Neutrophil (primary cell): Measurements from ENCODE around the gene PAXIP1.
A peak's percentile ranks its signal among the peaks of the same experiment; 100 is the strongest.

ENCODE experiments used
- H3K27ac ChIP-seq: fragments of 200-600 bp; sonication (generic); 2 replicates; pipeline ENCODE4 v1.5.1; 2016; ENCODE audit warnings: mild to moderate bottlenecking, moderate library complexity
- H3K27me3 ChIP-seq: fragments of 200-600 bp; sonication (generic); 2 replicates; pipeline ENCODE4 v1.6.0; 2016; ENCODE audit warnings: mild to moderate bottlenecking
- H3K36me3 ChIP-seq: fragments of 200-600 bp; sonication (generic); 2 replicates; pipeline ENCODE4 v1.5.1; 2017
- H3K4me1 ChIP-seq, 2 experiments: fragments of 200-600 bp in 1 of 2; sonication (generic) in 1 of 2; 1 replicate in 1 of 2; 2 replicates in 1 of 2; pipeline versions ENCODE4 v1.5.1 to v1.6.1; 2013 to 2016; ENCODE audit warnings: low read depth in 1 of 2, low read length in 1 of 2, mild to moderate bottlenecking in 1 of 2, moderate library complexity in 1 of 2; ENCODE audit not compliant: control insufficient read depth in 1 of 2, insufficient read depth in 1 of 2
- H3K4me3 ChIP-seq, 2 experiments: fragments of 200-600 bp in 1 of 2; sonication (generic) in 1 of 2; 1 replicate in 1 of 2; 2 replicates in 1 of 2; pipeline ENCODE4 v1.5.1; 2013 to 2016; ENCODE audit warnings: low read depth in 1 of 2, low read length in 1 of 2, mild to moderate bottlenecking in 1 of 2, moderate library complexity in 1 of 2
- H3K9me3 ChIP-seq: fragments of 200-600 bp; sonication (generic); 2 replicates; pipeline ENCODE4 v1.5.1; 2016
- TF ChIP-seq, protein P1 (sequence below): fragments of 200-600 bp; sonication (generic); IDR thresholded peaks from 2 replicates; pipeline ENCODE4 v1.5.1; 2016; ENCODE audit warnings: antibody characterized with exemption

The PAXIP1 gene

DNA sequence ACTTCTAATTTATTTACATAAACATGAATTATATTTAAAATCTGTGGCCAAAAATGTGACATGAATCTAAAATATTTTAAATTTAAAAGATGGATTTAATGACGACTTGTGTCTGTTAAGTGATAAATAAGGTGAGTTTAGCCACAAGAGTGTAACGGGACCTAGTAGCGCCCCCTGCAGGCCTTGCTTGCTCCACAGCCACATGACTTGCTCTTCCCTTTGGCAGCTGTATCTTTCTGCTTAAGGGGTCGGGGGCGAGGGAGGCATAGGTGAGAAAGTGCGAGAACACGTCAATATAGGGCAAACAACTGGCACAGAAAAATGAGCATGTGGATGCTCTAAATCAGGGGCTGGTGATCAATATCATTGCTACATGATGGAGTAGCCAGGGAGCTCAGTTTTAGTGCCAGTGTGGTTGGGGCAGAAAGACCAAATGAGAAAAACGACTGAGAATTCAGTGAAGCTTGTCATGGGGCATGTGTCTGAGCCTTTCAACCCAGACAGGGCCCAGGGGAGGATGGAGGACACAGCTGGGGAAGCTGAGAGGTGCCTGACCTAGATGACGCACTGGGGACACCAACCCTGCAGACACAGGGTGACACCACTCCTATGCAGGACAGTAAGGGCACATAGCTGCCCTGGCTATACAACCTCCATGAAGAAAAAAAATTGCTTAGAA lies 49.8 kb downstream of the PAXIP1 start:
- Histone ChIP-seq H3K4me1 (no peaks in the 10 kb centered on the region), H3K4me3 (no peak overlapping the region), H3K9me3 (no peaks in the 10 kb centered on the region), H3K36me3 (peaks cover 60% of the 10 kb centered on the region), H3K27me3 (no peaks in the 10 kb centered on the region), H3K27ac (no peak overlapping the region)
- TF ChIP-seq, protein P1, sequence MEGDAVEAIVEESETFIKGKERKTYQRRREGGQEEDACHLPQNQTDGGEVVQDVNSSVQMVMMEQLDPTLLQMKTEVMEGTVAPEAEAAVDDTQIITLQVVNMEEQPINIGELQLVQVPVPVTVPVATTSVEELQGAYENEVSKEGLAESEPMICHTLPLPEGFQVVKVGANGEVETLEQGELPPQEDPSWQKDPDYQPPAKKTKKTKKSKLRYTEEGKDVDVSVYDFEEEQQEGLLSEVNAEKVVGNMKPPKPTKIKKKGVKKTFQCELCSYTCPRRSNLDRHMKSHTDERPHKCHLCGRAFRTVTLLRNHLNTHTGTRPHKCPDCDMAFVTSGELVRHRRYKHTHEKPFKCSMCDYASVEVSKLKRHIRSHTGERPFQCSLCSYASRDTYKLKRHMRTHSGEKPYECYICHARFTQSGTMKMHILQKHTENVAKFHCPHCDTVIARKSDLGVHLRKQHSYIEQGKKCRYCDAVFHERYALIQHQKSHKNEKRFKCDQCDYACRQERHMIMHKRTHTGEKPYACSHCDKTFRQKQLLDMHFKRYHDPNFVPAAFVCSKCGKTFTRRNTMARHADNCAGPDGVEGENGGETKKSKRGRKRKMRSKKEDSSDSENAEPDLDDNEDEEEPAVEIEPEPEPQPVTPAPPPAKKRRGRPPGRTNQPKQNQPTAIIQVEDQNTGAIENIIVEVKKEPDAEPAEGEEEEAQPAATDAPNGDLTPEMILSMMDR: peak; percentile 60

DNA sequence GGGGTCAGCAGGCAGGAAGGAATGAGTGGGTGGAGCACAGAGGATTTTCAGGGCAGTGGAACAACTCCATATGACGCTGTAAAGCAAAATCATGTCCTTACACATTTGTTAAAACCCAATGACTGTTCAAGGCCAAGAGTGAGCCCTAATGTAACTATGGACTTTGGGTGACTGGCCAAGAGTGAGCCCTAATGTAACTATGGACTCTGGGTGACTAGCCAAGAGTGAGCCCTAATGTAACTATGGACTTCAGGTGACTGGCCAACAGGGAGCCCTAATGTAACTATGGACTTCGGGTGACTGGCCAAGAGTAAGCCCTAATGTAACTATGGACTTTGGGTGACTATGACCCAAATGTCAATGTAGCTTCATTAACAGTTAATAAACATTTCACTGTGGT lies 52.0 kb downstream of the PAXIP1 start:
- peaks cover 70% of the 10 kb centered on the region for H3K36me3 ChIP-seq

GRCh38 chr7:154947604-154948003 lies 55.3 kb downstream of the PAXIP1 start:
- Histone ChIP-seq H3K9me3 (no peaks in the 10 kb centered on the region), H3K27ac (no peak overlapping the region), H3K4me1 (no peaks in the 10 kb centered on the region), H3K27me3 (no peaks in the 10 kb centered on the region), H3K36me3 (peaks cover 86% of the 10 kb centered on the region), H3K4me3 (no peak overlapping the region)
- TF ChIP-seq, protein P1: no peak

More for the DNA sequence above, 52.0 kb downstream of the PAXIP1 start:
- H3K27ac ChIP-seq: no peak overlapping the region
- TF ChIP-seq, protein P1: no peak
- H3K27me3 ChIP-seq: no peaks in the 10 kb centered on the region
- no peaks in the 10 kb centered on the region for H3K9me3 ChIP-seq
- H3K4me1 ChIP-seq: no peaks in the 10 kb centered on the region
- H3K4me3 ChIP-seq: no peak overlapping the region

- Histone ChIP-seq H3K27me3 (no peaks in the 10 kb centered on the region), H3K9me3 (no peaks in the 10 kb centered on the region), H3K4me1 (no peaks in the 10 kb centered on the region), H3K36me3 (peaks cover 84% of the 10 kb centered on the region), H3K27ac (no peak overlapping the region), H3K4me3 (no peak overlapping the region)
- TF ChIP-seq, protein P1: no peak
Observed at GRCh38 chr7:154946166-154946565, 56.8 kb downstream of the PAXIP1 start.

DNA sequence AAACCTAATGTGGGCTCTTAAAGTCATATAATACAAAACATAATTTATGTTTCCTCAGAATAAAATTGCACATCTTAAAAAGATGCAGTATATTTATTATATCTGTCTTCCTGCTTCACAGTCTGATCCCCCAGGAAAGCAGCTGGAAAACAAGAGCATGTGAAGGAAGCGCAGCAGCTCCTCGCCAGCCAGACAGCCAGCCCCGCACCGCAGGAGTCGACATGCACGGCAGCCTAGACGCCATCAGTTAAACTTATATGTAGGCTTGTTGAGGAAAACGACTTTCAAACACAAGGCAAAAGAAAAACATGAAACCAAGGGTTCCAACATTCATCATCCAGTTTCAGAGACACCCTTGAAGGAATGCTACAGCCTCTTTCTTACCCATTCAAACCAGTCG lies 59.0 kb downstream of the PAXIP1 start:
- Histone ChIP-seq H3K4me1 (no peaks in the 10 kb centered on the region), H3K4me3 (no peak overlapping the region), H3K27me3 (no peaks in the 10 kb centered on the region), H3K36me3 (peaks cover 63% of the 10 kb centered on the region), H3K9me3 (no peaks in the 10 kb centered on the region), H3K27ac (no peak overlapping the region)
- TF ChIP-seq, protein P1: no peak
